Body of pancreas (tissue), 4 donors: ENCODE results near the gene CRYBB2.

ENCODE experiments used
- POLR2A ChIP-seq, 3 donors: fragments of 450-650 bp; IDR thresholded peaks; one replicate each; pipeline ENCODE4 v1.6.1; 2016; ENCODE audit warnings: antibody characterized with exemption in 3 of 3, mild to moderate bottlenecking in 2 of 3
- TF ChIP-seq, protein P1 (sequence below), 7 experiments: fragments of 450-650 bp in 4 of 7; fragments of 200-600 bp in 3 of 7; sonication (generic) in 3 of 7; IDR thresholded peaks; one replicate each; pipeline ENCODE4 v1.5.1; 2016 to 2019; ENCODE audit warnings: antibody characterized with exemption in 7 of 7

DNA sequence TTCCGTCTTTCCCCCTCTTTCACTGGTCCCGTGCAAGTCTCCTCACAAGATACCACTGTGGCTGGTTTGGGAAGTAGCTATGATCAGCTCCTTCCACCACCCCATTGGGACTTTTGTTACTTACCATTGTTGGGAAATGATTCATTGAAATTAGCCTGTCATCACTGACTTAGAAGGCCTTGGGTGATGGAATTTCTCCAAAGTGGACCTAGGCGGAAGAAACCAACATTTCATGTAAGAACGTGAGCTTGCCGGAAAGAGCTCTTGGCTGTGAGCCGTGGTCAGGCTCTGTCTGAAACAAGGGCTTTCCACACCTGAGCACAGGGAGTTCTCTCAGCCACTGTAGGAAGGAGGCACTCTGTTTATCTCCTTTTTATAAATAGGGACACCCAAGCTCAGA is 43.3 kb upstream of the CRYBB2 start:
- TF ChIP-seq, protein P1, sequence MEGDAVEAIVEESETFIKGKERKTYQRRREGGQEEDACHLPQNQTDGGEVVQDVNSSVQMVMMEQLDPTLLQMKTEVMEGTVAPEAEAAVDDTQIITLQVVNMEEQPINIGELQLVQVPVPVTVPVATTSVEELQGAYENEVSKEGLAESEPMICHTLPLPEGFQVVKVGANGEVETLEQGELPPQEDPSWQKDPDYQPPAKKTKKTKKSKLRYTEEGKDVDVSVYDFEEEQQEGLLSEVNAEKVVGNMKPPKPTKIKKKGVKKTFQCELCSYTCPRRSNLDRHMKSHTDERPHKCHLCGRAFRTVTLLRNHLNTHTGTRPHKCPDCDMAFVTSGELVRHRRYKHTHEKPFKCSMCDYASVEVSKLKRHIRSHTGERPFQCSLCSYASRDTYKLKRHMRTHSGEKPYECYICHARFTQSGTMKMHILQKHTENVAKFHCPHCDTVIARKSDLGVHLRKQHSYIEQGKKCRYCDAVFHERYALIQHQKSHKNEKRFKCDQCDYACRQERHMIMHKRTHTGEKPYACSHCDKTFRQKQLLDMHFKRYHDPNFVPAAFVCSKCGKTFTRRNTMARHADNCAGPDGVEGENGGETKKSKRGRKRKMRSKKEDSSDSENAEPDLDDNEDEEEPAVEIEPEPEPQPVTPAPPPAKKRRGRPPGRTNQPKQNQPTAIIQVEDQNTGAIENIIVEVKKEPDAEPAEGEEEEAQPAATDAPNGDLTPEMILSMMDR (IDR thresholded peaks at IDR 0.05): no peak
- no peak for TF ChIP-seq POLR2A (IDR thresholded peaks at IDR 0.05)
